ENCODE results near the gene CTNNA1.

Gene CTNNA1

DNA sequence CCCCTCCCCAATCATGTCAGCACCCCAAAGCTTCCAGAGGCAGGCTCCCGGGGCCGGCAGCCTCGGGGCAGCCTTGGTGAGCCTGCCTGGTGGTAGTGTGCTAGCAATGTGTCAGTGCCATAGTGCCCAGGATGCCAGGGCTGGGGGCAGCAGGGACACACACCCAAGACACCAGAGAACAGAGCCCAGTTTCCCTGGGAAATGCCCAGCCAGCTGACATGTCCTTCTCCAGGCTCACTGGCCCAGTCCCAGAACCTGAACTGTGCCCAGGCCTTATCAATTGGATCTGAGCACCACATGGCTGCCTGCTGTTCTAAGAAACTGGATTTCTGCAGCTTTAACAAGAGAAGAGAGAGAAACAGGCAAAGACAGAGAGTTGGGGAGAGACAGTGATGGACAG, 196.8 kb downstream of the CTNNA1 start:
- FAIRE-seq (no peak), DNase-seq (ENCODE audit: insufficient read length) (no peak)
- TF ChIP-seq POLR2A (IDR thresholded peaks at IDR 0.05; ENCODE audit: low read depth, low read length) (no peak), POLR2AphosphoS5 (IDR thresholded peaks at IDR 0.05; ENCODE audit: low read depth, low read length) (no peak), TAF1 (IDR thresholded peaks at IDR 0.05; ENCODE audit: borderline replicate concordance, low read depth, low read length) (no peak)

DNA sequence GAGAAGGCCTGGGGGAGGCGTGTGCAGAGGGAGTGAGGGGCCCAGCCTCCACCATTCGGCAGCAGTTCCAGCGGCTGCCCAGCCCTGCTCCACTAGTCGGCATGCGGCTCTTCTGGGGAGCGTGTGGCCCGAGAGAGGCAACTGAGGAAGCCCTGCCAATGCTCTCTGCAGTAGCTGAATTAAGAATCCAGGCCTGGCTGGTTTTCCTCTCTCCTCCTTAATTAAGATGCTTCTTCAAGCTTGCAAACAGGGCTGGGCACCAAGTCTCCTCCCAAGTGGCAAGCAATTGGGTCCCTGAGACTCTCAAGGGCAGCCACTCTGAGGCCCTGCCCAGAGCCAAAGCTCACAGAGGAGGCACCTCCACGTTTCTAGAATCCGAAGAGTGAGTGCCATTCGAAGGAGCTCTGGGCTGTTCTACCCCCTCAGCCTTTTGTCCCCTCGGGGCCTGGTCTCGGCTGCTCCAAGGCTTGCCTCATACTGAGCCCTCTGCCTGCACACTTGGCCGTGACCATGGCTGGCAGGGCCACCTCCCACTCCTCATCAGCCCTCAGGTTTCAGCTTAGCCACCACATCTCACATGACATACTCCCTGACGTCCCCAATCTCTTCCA, 197.3 kb downstream of the CTNNA1 start:
- TF ChIP-seq POLR2AphosphoS5 (IDR thresholded peaks at IDR 0.05; ENCODE audit: low read depth, low read length) (no peak), POLR2A (IDR thresholded peaks at IDR 0.05; ENCODE audit: low read depth, low read length) (no peak), TAF1 (IDR thresholded peaks at IDR 0.05; ENCODE audit: borderline replicate concordance, low read depth, low read length) (no peak)
- DNase-seq (ENCODE audit: insufficient read length) (no peak), FAIRE-seq (no peak)

DNA sequence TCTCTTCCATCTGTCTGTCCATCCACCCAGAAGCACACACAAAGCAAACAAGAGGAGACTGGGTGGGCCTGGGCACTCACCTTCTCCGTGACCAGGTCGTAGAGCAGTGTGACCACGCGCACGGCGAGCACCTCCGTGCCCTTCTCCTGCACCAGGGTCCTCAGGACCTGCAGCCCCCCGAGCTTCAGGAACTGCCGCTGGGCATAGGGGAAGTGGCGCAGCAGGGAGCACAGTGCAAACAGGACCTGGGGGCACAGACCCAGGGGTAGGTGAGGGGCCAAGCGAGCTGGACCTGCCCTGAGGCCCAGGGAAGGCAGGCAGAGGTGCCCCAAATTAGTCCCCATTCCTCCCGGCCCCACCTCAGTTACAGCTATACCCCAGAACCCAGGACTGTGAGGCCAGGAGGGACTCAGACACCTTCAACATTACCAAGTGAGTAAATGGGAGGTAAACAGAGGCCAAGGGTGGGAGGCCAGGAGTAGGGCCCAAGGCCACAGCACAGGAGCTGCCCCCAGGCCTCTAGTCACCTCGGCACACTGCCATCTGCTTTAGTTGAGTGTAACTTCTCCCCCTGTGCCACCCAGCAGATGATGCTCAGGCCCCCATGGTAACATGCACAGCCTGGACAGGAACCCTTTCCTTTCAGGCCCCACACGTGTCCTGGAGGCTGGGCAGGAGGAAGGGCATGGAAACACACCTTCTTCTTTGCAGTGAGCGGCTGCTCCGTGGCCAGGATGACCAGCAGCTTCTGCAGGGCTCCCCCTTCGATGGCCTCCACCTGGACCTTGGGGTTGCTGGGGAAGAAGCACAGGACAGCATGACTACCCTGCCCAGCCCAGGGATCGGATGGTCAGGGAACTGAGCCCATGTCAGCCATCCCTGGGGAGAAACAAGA, 198.1 kb downstream of the CTNNA1 start:
- DNase-seq (ENCODE audit: insufficient read length) (no peak), FAIRE-seq (no peak)
- TF ChIP-seq TAF1 (IDR thresholded peaks at IDR 0.05; ENCODE audit: borderline replicate concordance, low read depth, low read length) = no peak
- TF ChIP-seq POLR2AphosphoS5 (IDR thresholded peaks at IDR 0.05; ENCODE audit: low read depth, low read length) = no peak
- no peak for TF ChIP-seq POLR2A (IDR thresholded peaks at IDR 0.05; ENCODE audit: low read depth, low read length)

DNA sequence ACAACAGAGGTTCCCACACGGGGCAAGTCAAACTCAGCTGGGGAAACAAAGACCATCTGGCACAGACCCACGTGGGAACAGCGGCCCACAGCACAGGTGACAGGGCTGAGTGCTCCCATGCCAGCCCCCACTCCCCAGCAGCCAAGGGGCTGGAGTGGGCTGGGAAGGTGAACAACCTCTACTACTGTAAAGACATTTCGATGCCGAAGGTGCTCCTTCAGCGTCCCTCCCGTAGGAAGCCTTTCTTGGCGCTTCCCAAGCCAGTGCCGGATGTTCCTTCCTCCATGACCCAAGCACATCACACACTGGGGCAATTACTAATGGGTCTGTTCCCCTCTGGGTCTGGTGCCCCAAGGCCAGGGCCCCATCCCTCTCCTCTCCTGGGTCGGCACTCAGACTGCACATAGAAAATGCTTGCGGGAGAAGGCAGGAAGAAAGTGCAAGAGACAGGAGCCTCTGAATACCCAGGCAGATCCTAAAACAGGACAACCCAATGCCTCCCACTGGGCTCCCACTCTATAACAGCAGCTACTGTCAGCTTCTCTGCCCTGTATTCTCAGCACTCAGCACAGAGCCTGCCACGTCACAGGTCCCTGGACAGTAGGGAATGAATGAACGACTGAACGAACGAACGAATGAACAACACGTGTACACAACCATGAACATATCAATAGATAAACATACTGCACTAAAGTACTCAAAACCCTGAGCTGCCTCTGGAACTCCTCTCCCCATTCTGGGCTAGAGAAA, 198.9 kb downstream of the CTNNA1 start:
- DNase-seq (ENCODE audit: insufficient read length) (no peak), FAIRE-seq (no peak)
- TF ChIP-seq POLR2AphosphoS5 (IDR thresholded peaks at IDR 0.05; ENCODE audit: low read depth, low read length) = no peak
- TF ChIP-seq TAF1 (IDR thresholded peaks at IDR 0.05; ENCODE audit: borderline replicate concordance, low read depth, low read length) = no peak
- TF ChIP-seq POLR2A (IDR thresholded peaks at IDR 0.05; ENCODE audit: low read depth, low read length) = no peak

- FAIRE-seq = no peak
- no peak for DNase-seq (ENCODE audit: insufficient read length)
- TF ChIP-seq POLR2AphosphoS5 (IDR thresholded peaks at IDR 0.05; ENCODE audit: low read depth, low read length) (no peak), TAF1 (IDR thresholded peaks at IDR 0.05; ENCODE audit: borderline replicate concordance, low read depth, low read length) (no peak), POLR2A (IDR thresholded peaks at IDR 0.05; ENCODE audit: low read depth, low read length) (no peak)
These were observed 199.7 kb downstream of the CTNNA1 start for GRCh38 chr5:138952962-138953361.

DNA sequence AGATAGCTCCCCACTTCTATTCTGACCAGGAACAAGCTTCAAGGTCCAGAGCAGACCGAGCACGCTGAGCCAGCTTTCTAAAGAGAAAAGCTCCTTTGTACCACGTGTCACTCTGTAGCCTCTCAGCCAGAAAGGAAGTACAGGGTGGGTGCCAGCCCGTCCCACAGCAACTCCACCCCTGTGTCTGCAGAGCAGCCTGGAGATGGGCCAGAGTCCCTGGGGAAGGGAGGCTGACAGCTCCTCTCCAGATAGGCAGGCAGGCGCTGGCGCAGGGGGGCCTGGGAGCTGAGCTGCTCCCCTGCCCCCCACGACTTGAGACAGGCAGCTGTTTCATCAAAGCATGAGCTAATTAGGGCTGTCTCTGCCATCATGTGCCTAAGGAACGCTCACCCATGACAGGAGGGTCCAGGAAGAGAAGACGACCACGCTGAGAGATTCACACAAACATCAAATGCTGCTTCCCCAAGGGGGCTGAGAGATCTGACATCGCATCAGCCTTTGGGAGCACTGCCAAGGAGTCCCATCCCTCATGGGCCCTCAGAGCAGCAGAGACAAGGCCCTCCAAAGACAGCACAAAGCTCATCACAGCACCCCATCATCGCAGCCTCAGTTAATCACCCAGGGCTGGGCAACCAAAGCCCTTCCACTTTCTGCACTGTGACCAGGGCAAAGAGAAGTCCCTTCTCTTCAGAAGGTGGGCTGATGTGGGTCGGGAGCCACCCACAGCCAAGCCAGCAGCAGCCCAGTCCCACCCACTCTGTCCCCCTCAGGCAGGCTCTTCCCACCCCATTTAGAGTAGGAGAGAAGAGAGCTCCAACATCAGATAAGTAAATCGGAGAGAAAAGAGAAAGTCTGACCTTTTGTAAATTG, 200.4 kb downstream of the CTNNA1 start:
- DNase-seq (ENCODE audit: insufficient read length) (no peak), FAIRE-seq (no peak)
- TF ChIP-seq TAF1 (IDR thresholded peaks at IDR 0.05; ENCODE audit: borderline replicate concordance, low read depth, low read length) (no peak), POLR2A (IDR thresholded peaks at IDR 0.05; ENCODE audit: low read depth, low read length) (no peak), POLR2AphosphoS5 (IDR thresholded peaks at IDR 0.05; ENCODE audit: low read depth, low read length) (no peak)

GRCh38 chr5:138954257-138955012, 201.2 kb downstream of the CTNNA1 start:
- DNase-seq (ENCODE audit: insufficient read length) = no peak
- no peak for FAIRE-seq
- TF ChIP-seq POLR2AphosphoS5 (IDR thresholded peaks at IDR 0.05; ENCODE audit: low read depth, low read length) (no peak), POLR2A (IDR thresholded peaks at IDR 0.05; ENCODE audit: low read depth, low read length) (no peak), TAF1 (IDR thresholded peaks at IDR 0.05; ENCODE audit: borderline replicate concordance, low read depth, low read length) (no peak)

DNA sequence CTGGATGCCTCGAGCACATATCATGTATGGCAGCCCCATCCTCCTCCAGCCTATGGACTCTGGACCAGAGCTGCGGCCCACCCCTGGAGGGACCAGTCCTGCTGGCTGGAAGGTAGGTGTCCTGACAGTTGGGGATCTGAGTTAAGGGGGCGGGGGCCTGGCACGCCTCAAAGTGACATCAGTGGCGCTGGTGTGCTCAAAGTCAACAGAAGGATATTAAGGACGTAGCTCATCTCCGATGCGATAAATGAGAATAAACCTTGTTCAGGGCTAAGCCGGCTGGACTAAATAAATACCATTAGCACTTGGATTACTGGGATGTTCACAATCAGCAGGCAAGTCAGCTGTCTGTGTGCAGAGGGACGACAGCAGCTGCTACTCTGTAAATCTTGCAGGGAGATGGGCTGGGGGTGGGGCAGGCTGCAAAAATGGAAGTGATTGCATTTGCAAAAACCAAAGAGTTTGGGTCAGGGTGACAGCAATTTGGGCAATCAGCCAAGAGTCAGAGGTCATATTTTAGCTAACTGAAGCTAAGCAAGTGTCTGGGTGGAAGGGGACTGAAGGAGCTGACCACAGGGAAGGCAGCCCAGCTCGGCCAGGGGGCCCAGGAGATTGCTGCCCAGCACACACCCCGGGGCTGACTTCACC, 201.9 kb downstream of the CTNNA1 start:
- no peak for DNase-seq (ENCODE audit: insufficient read length)
- no peak for FAIRE-seq
- TF ChIP-seq POLR2A (IDR thresholded peaks at IDR 0.05; ENCODE audit: low read depth, low read length) (no peak), TAF1 (IDR thresholded peaks at IDR 0.05; ENCODE audit: borderline replicate concordance, low read depth, low read length) (no peak), POLR2AphosphoS5 (IDR thresholded peaks at IDR 0.05; ENCODE audit: low read depth, low read length) (no peak)

DNA sequence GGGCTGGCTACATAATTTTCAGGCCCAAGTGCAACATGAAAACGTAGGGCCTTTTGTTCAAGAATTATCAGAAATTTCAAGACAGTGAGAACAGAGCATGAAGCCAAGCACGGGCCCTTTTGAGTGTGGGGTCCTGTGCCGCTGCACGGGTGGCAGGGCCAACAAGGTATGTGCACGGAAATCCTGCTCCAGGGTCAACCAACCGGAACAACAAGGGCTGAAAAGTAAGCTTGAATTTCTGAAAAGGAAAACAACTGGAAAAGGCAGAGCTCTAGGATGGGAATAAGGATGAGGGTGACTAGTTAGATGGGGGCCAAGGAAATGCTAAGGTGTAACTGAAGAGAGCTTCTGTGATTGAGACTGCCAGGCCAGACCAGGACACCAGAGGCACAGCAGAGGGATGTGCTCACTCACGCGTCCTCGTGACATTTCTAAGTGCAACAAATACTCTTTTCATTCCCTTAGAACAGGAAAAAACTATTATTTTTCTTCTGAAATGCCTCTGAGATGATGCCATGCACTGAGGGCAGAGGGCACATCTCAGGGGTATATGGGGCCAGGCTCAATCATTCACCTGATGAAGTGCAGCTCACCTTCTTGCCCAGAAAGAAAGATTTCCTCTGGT, 202.6 kb downstream of the CTNNA1 start:
- TF ChIP-seq POLR2AphosphoS5 (IDR thresholded peaks at IDR 0.05; ENCODE audit: low read depth, low read length) (no peak), POLR2A (IDR thresholded peaks at IDR 0.05; ENCODE audit: low read depth, low read length) (no peak), TAF1 (IDR thresholded peaks at IDR 0.05; ENCODE audit: borderline replicate concordance, low read depth, low read length) (no peak)
- FAIRE-seq = no peak

More for the DNA sequence above, 202.6 kb downstream of the CTNNA1 start:
- no peak for DNase-seq (ENCODE audit: insufficient read length)

Data from GM12892 (cell line).